Retina (tissue), 1 donor: ENCODE results near the gene TRNT1.

Experiments used
- DNase-seq: peaks from one replicate; pipeline ENCODE4 v3.0.0-alpha.2; 2016

The TRNT1 gene

GRCh38 chr3:3113042-3113709 lies 13.6 kb upstream of the TRNT1 start:
- no peak for DNase-seq

- no peak for DNase-seq
Measured at GRCh38 chr3:3117651-3118050, 9.1 kb upstream of the TRNT1 start.

- DNase-seq = no peak
Measured at GRCh38 chr3:3119393-3119851, 7.3 kb upstream of the TRNT1 start.

GRCh38 chr3:3125977-3126376 lies 763 bp upstream of the TRNT1 start:
- DNase-seq = no peak

- DNase-seq = no peak
Measured at GRCh38 chr3:3127432-3128010, 781 bp downstream of the TRNT1 start.

GRCh38 chr3:3129579-3129978 lies 2.8 kb downstream of the TRNT1 start:
- DNase-seq = no peak

- no peak for DNase-seq
Measured at GRCh38 chr3:3133500-3133899, 6.8 kb downstream of the TRNT1 start.

- DNase-seq = no peak
Measured at GRCh38 chr3:3134750-3135448, 8.2 kb downstream of the TRNT1 start.

- no peak for DNase-seq
Measured at GRCh38 chr3:3137526-3137925, 10.8 kb downstream of the TRNT1 start.

- DNase-seq = no peak
Measured at GRCh38 chr3:3141939-3142338, 15.2 kb downstream of the TRNT1 start.

GRCh38 chr3:3145831-3146230 lies 19.1 kb downstream of the TRNT1 start:
- no peak for DNase-seq

- DNase-seq = no peak
Measured at GRCh38 chr3:3149560-3149959, 22.8 kb downstream of the TRNT1 start.

GRCh38 chr3:3151513-3151912 lies 24.8 kb downstream of the TRNT1 start:
- DNase-seq = no peak

- no peak for DNase-seq
Measured at GRCh38 chr3:3154879-3155610, 28.3 kb downstream of the TRNT1 start.

- DNase-seq = no peak
Measured at GRCh38 chr3:3157484-3157883, 30.7 kb downstream of the TRNT1 start.

- no peak for DNase-seq
Measured at GRCh38 chr3:3160826-3161225, 34.1 kb downstream of the TRNT1 start.

- no peak for DNase-seq
Measured at GRCh38 chr3:3165241-3165640, 38.5 kb downstream of the TRNT1 start.

- no peak for DNase-seq
Measured at GRCh38 chr3:3165650-3166049, 38.9 kb downstream of the TRNT1 start.

GRCh38 chr3:3170998-3171397 lies 44.3 kb downstream of the TRNT1 start:
- no peak for DNase-seq

- no peak for DNase-seq
Measured at GRCh38 chr3:3172627-3173026, 45.9 kb downstream of the TRNT1 start.

- DNase-seq = no peak
Measured at GRCh38 chr3:3177861-3178497, 51.2 kb downstream of the TRNT1 start.

GRCh38 chr3:3178498-3179328 lies 52.0 kb downstream of the TRNT1 start:
- DNase-seq = peak; percentile 17
